Cardiac muscle cell (in vitro differentiated cells and primary cell): Measurements from ENCODE around the gene SIL1. TPM values are rescaled to one million over a fixed set of nuclear protein-coding genes. Genes with fewer than 3 reads are reported as not detected.
A peak's percentile ranks its signal among the peaks of the same experiment; 100 is the strongest.

Experiments
- DNase-seq, 2 donors: peaks; one replicate each; pipeline versions ENCODE4 v3.0.0 to v3.0.0-alpha.2; 2010 to 2017; ENCODE audit warnings: low read depth in 1 of 2, low spot score in 1 of 2
- H3K27ac ChIP-seq: fragments of 200-600 bp; sonication (generic); 2 replicates; pipeline ENCODE4 v1.5.1; 2016
- H3K27me3 ChIP-seq: fragments of 200-600 bp; sonication (generic); 2 replicates; pipeline ENCODE4 v1.6.0; 2016; ENCODE audit warnings: control low read depth
- H3K36me3 ChIP-seq: fragments of 200-600 bp; sonication (generic); 2 replicates; pipeline ENCODE4 v1.5.1; 2016; ENCODE audit warnings: control low read depth
- H3K4me1 ChIP-seq: fragments of 200-600 bp; sonication (generic); 2 replicates; pipeline ENCODE4 v1.8.1; 2017; ENCODE audit warnings: low read depth, mild to moderate bottlenecking, mixed run types
- H3K4me3 ChIP-seq: fragments of 200-600 bp; sonication (generic); 2 replicates; pipeline ENCODE4 v1.5.1; 2016; ENCODE audit warnings: mild to moderate bottlenecking
- H3K9me3 ChIP-seq: fragments of 200-600 bp; sonication (generic); 2 replicates; pipeline ENCODE4 v1.5.1; 2017; ENCODE audit warnings: low read depth, mild to moderate bottlenecking, control low read depth
- CTCF ChIP-seq: IDR thresholded peaks from 2 replicates; pipeline ENCODE4 v1.5.1; 2012; ENCODE audit warnings: low read depth, mild to moderate bottlenecking, low read length
- polyA plus RNA-seq: library from polyadenylated mRNA; unstranded; fragments of >200 nt; fragmentation: Nextera tagmentation; extraction: Ambion mirVana; gene quantifications from 2 replicates; pipeline ENCODE4 v1.2.1, GENCODE V29; 2016
- total RNA-seq: library from RNA; depleted of rRNA; stranded (reverse); fragments of >200 nt; gene quantifications from 2 replicates; pipeline ENCODE4 v1.2.3, GENCODE V29; 2016

SIL1 gene
- total and polyA plus RNA-seq, 2 experiments from 2014 or later: 40.5 to 49.8 TPM

GRCh38 chr5:138936968-138937345, 261.2 kb downstream of the SIL1 start:
- no peak overlapping the region for H3K4me3 ChIP-seq
- H3K9me3 ChIP-seq: no peaks in the 10 kb centered on the region
- peaks cover 15% of the 10 kb centered on the region for H3K36me3 ChIP-seq
- H3K27ac ChIP-seq: no peak overlapping the region
- H3K27me3 ChIP-seq: no peaks in the 10 kb centered on the region
- no peak for TF ChIP-seq CTCF
- DNase-seq: no peak
- no peaks in the 10 kb centered on the region for H3K4me1 ChIP-seq

GRCh38 chr5:138936225-138936967, 261.8 kb downstream of the SIL1 start:
- Histone ChIP-seq H3K27me3 (no peaks in the 10 kb centered on the region), H3K4me3 (no peak overlapping the region), H3K4me1 (no peaks in the 10 kb centered on the region), H3K36me3 (peaks cover 21% of the 10 kb centered on the region), H3K27ac (peak overlapping the region; percentile 27), H3K9me3 (no peaks in the 10 kb centered on the region)
- no peak for TF ChIP-seq CTCF
- no peak for DNase-seq

- H3K4me1 ChIP-seq: no peaks in the 10 kb centered on the region
- no peaks in the 10 kb centered on the region for H3K27me3 ChIP-seq
- TF ChIP-seq CTCF: no peak
- peaks cover 30% of the 10 kb centered on the region for H3K36me3 ChIP-seq
- DNase-seq: no peak
- no peaks in the 10 kb centered on the region for H3K9me3 ChIP-seq
- no peak overlapping the region for H3K27ac ChIP-seq
- no peak overlapping the region for H3K4me3 ChIP-seq
Measured at GRCh38 chr5:138935466-138935865, 262.7 kb downstream of the SIL1 start.

GRCh38 chr5:138934971-138935370, 263.2 kb downstream of the SIL1 start:
- no peaks in the 10 kb centered on the region for H3K27me3 ChIP-seq
- H3K4me1 ChIP-seq: no peaks in the 10 kb centered on the region
- H3K9me3 ChIP-seq: no peaks in the 10 kb centered on the region
- no peak overlapping the region for H3K27ac ChIP-seq
- no peak for TF ChIP-seq CTCF
- no peak overlapping the region for H3K4me3 ChIP-seq
- no peak for DNase-seq
- peaks cover 34% of the 10 kb centered on the region for H3K36me3 ChIP-seq

- H3K27ac ChIP-seq: no peak overlapping the region
- H3K4me3 ChIP-seq: no peak overlapping the region
- no peaks in the 10 kb centered on the region for H3K4me1 ChIP-seq
- no peaks in the 10 kb centered on the region for H3K9me3 ChIP-seq
- no peaks in the 10 kb centered on the region for H3K27me3 ChIP-seq
- TF ChIP-seq CTCF: no peak
- H3K36me3 ChIP-seq: peaks cover 45% of the 10 kb centered on the region
- no peak for DNase-seq
Measured at GRCh38 chr5:138933522-138934290, 264.5 kb downstream of the SIL1 start.
